ENCODE data around the gene DOCK10.

Gene DOCK10

GRCh38 chr2:224885836-224886547 is 156.3 kb downstream of the DOCK10 start:
- no peak for DNase-seq (ENCODE audit: low read depth in 2 of 2, low spot score in 1 of 2)

GRCh38 chr2:224885291-224885690 is 157.0 kb downstream of the DOCK10 start:
- no peak for DNase-seq (ENCODE audit: low read depth in 2 of 2, low spot score in 1 of 2)

GRCh38 chr2:224884188-224884587 is 158.1 kb downstream of the DOCK10 start:
- no peak for DNase-seq (ENCODE audit: low read depth in 2 of 2, low spot score in 1 of 2)

- DNase-seq (ENCODE audit: low read depth in 2 of 2, low spot score in 1 of 2), result no peak
Observed at GRCh38 chr2:224883700-224884099, 158.6 kb downstream of the DOCK10 start.

GRCh38 chr2:224883172-224883516 is 159.1 kb downstream of the DOCK10 start:
- no peak for DNase-seq (ENCODE audit: low read depth in 2 of 2, low spot score in 1 of 2)

- no peak for DNase-seq (ENCODE audit: low read depth in 2 of 2, low spot score in 1 of 2)
Observed at GRCh38 chr2:224882291-224883171, 159.7 kb downstream of the DOCK10 start.

GRCh38 chr2:224881846-224882245 is 160.4 kb downstream of the DOCK10 start:
- DNase-seq (ENCODE audit: low read depth in 2 of 2, low spot score in 1 of 2), result no peak

GRCh38 chr2:224876522-224876921 is 165.7 kb downstream of the DOCK10 start:
- DNase-seq (ENCODE audit: low read depth in 2 of 2, low spot score in 1 of 2), result no peak

- no peak for DNase-seq (ENCODE audit: low read depth in 2 of 2, low spot score in 1 of 2)
Observed at GRCh38 chr2:224875841-224876240, 166.4 kb downstream of the DOCK10 start.

GRCh38 chr2:224875153-224875552 is 167.1 kb downstream of the DOCK10 start:
- DNase-seq (ENCODE audit: low read depth in 2 of 2, low spot score in 1 of 2), result no peak

GRCh38 chr2:224871813-224872212 is 170.5 kb downstream of the DOCK10 start:
- DNase-seq (ENCODE audit: low read depth in 2 of 2, low spot score in 1 of 2), result no peak

GRCh38 chr2:224870341-224870740 is 171.9 kb downstream of the DOCK10 start:
- no peak for DNase-seq (ENCODE audit: low read depth in 2 of 2, low spot score in 1 of 2)

- no peak for DNase-seq (ENCODE audit: low read depth in 2 of 2, low spot score in 1 of 2)
Observed at GRCh38 chr2:224869601-224870233, 172.6 kb downstream of the DOCK10 start.

- DNase-seq (ENCODE audit: low read depth in 2 of 2, low spot score in 1 of 2), result no peak
Observed at GRCh38 chr2:224865016-224865415, 177.3 kb downstream of the DOCK10 start.

- no peak for DNase-seq (ENCODE audit: low read depth in 2 of 2, low spot score in 1 of 2)
Observed at GRCh38 chr2:224861266-224861665, 181.0 kb downstream of the DOCK10 start.

GRCh38 chr2:224860786-224861185 is 181.5 kb downstream of the DOCK10 start:
- DNase-seq (ENCODE audit: low read depth in 2 of 2, low spot score in 1 of 2), result no peak

GRCh38 chr2:224851811-224852210 is 190.5 kb downstream of the DOCK10 start:
- DNase-seq (ENCODE audit: low read depth in 2 of 2, low spot score in 1 of 2), result no peak

GRCh38 chr2:224850081-224850480 is 192.2 kb downstream of the DOCK10 start:
- no peak for DNase-seq (ENCODE audit: low read depth in 2 of 2, low spot score in 1 of 2)

GRCh38 chr2:224849264-224849663 is 193.0 kb downstream of the DOCK10 start:
- no peak for DNase-seq (ENCODE audit: low read depth in 2 of 2, low spot score in 1 of 2)

GRCh38 chr2:224847961-224848850 is 194.1 kb downstream of the DOCK10 start:
- no peak for DNase-seq (ENCODE audit: low read depth in 2 of 2, low spot score in 1 of 2)

- DNase-seq (ENCODE audit: low read depth in 2 of 2, low spot score in 1 of 2), result no peak
Observed at GRCh38 chr2:224847381-224847780, 194.9 kb downstream of the DOCK10 start.
